HUES64 (cell line): ENCODE data around the gene SCARB2.
"Not testable (repeated sequence)": the region's sequence is repeated elsewhere in the genome, so short reads cannot be mapped to it uniquely, and the experiment has no call there.

Source experiments
- H3K27ac ChIP-seq: 2 replicates; pipeline ENCODE4 v1.7.0; 2013; ENCODE audit warnings: low read depth, low read length, inconsistent platforms
- H3K27me3 ChIP-seq: 2 replicates; pipeline ENCODE4 v1.6.1; 2013; ENCODE audit warnings: mild to moderate bottlenecking, low read length; ENCODE audit not compliant: insufficient read depth
- H3K36me3 ChIP-seq: 2 replicates; pipeline ENCODE4 v1.6.1; 2013; ENCODE audit warnings: mild to moderate bottlenecking, low read length; ENCODE audit not compliant: insufficient read depth
- H3K4me1 ChIP-seq: 2 replicates; pipeline ENCODE4 v1.6.1; 2013; ENCODE audit warnings: mild to moderate bottlenecking, low read length, moderate library complexity; ENCODE audit not compliant: insufficient read depth
- H3K4me3 ChIP-seq: 2 replicates; pipeline ENCODE4 v1.5.1; 2013; ENCODE audit warnings: mild to moderate bottlenecking, low read length, moderate library complexity
- H3K9ac ChIP-seq: 2 replicates; pipeline ENCODE4 v1.6.1; 2013; ENCODE audit warnings: mild to moderate bottlenecking, low read depth, low read length
- H3K9me3 ChIP-seq: 2 replicates; pipeline ENCODE4 v1.6.1; 2013; ENCODE audit warnings: low read depth, low read length; ENCODE audit not compliant: insufficient read depth
- WGBS: fragments of 150-250, 120-280 bp; methylation state at CpG from one replicate; pipeline ENCODE4 v1.1.7; 2013; ENCODE audit warnings: missing lambda C conversion rate; 5-methylcytosine and 5-hydroxymethylcytosine counted together

SCARB2 gene

DNA sequence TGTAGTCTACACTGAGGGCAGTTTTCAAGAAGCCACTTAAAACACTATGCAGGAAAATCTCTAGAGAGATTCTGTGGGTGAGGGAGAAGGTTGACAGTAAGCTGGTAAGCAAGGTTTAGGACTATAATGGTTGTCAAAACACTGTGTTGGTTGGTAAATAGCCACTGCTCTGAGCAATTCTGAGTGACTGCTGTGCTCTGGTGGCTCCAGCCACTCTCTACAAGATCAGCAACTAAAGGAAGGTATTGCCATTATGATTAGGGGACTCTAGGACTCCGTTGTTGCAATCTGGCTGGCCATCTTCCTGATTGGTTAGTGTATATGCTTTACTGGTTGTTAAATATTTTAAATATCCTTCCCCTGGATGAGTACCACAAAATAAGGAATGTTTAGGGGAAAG lies 32.4 kb upstream of the SCARB2 start:
- 83% methylated on average over 1 of the region's 1 CpG for WGBS
- Histone ChIP-seq H3K4me3 (no peak overlapping the region), H3K9me3 (no peaks in the 10 kb centered on the region), H3K27me3 (peaks cover 9% of the 10 kb centered on the region), H3K9ac (no peak overlapping the region), H3K27ac (no peak overlapping the region), H3K4me1 (peaks cover 7% of the 10 kb centered on the region; the same call in 1 of the 2 replicates), H3K36me3 (no peaks in the 10 kb centered on the region)

DNA sequence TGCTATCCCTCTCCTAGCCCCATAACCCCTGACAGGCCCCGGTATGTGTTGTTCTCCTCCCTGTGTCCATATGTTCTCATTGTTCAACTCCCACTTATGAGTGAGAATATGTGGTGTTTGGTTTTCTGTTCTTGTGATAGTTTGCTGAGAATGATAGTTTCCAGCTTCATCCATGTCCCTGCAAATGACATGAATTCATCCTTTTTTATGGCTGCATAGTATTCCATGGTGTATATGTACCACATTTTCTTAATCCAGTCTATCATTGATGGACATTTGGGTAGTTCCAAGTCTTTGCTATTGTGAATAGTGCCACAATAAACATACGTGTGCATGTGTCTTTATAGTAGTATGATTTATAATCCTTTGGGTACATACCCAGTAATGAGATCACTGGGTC lies 30.3 kb upstream of the SCARB2 start:
- H3K36me3 ChIP-seq, H3K4me3 ChIP-seq, H3K9ac ChIP-seq, H3K27ac ChIP-seq, H3K9me3 ChIP-seq, H3K27me3 ChIP-seq, H3K4me1 ChIP-seq: not testable (repeated sequence)
- WGBS, result 89% methylated on average over 2 of the region's 2 CpGs

DNA sequence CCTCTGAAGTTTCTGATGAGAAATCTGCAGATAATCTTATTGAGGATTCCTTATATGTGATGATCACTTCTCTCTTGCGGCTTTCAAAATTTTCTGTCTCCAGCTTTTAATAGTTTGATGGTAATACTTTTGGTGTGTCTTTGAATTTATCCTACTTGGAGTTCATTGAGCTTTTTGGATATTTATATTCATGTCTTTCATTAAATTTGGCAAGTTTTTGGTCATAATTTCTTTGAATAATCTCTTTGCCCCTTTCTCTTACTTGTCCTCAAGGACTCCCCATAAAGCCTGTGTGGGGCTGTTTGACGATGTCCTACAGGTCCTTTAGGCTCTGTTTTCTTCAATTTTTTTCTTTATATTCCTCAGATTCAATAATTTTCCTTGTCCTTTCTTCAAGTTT lies 26.6 kb upstream of the SCARB2 start:
- peaks cover 11% of the 10 kb centered on the region for H3K4me1 ChIP-seq
- no peaks in the 10 kb centered on the region for H3K27me3 ChIP-seq
- H3K27ac ChIP-seq, result no peak overlapping the region
- H3K4me3 ChIP-seq, result no peak overlapping the region
- no peaks in the 10 kb centered on the region for H3K36me3 ChIP-seq
- no peak overlapping the region for H3K9ac ChIP-seq
- WGBS, result 91% methylated on average over 2 of the region's 2 CpGs
- peaks cover 6% of the 10 kb centered on the region; the same call in 1 of the 2 replicates for H3K9me3 ChIP-seq

DNA sequence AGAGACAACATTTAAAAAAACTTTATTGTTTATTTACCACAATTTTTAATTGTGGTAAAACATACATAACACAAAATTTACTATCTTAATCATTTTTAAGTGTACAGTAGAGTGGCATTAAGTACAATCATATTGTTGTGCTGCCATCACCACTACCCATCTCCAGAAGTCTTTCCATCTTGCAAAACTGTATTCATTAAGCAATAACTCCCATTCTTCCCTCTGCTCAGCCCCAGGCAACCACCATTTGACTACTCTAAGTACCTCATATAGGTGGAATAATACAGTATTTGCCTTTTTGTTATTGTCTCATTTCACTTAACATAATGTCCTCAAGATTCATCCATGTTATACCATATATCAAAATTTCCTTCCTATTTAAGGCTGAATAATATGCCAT lies 25.1 kb upstream of the SCARB2 start:
- no peaks in the 10 kb centered on the region for H3K36me3 ChIP-seq
- H3K27me3 ChIP-seq, result no peaks in the 10 kb centered on the region
- peaks cover 12% of the 10 kb centered on the region for H3K4me1 ChIP-seq
- H3K9me3 ChIP-seq, result peaks cover 6% of the 10 kb centered on the region; the same call in 1 of the 2 replicates
- H3K27ac ChIP-seq, result no peak overlapping the region
- H3K9ac ChIP-seq, result no peak overlapping the region
- H3K4me3 ChIP-seq, result no peak overlapping the region

DNA sequence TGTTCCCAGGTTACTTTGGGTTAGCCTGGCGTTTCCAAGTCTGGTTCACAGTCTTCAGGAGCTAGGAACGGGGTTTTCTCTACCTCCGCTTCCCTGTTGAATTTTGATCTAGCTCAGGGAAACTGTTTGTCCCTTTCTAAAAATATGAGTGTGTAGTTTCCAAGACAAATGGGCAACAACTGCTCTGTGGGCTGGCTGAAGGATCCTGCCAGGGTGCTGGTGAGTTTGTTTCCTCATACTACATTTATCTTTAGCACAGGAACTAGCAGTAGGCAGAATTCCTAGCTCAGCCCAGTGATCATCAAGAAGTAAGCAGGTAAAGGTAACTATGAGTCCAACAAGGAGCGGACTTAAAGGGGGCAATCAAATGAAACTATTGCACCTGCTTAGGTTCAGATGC lies 24.6 kb upstream of the SCARB2 start:
- Histone ChIP-seq H3K9ac (no peak overlapping the region), H3K9me3 (peaks cover 6% of the 10 kb centered on the region; the same call in 1 of the 2 replicates), H3K4me1 (peaks cover 15% of the 10 kb centered on the region), H3K4me3 (no peak overlapping the region), H3K27me3 (no peaks in the 10 kb centered on the region), H3K36me3 (no peaks in the 10 kb centered on the region), H3K27ac (no peak overlapping the region)
- WGBS, result 94% methylated on average over 4 of the region's 4 CpGs

DNA sequence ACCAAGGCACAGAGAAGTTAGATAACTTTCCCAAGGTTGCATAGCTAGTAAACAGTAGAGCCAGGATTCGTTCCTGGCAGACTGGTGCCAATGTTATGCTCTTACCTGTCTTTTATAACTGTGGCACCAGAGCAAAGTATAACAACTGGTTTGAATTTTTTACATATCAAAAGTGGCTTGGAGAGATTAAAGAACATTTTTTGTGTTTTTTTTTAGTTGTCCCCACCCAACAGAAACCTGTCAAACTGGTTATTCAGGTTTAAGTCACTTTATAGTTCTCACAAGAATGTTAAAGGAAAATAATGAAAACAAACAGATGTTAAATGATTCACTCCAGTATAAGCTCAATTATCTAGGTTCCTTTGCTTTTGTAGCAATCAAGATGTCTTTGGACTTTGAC lies 22.3 kb upstream of the SCARB2 start:
- H3K27ac ChIP-seq, result no peak overlapping the region
- no peak overlapping the region for H3K9ac ChIP-seq
- WGBS, result 83% methylated on average over 1 of the region's 1 CpG
- peaks cover 6% of the 10 kb centered on the region; the same call in 1 of the 2 replicates for H3K9me3 ChIP-seq
- no peaks in the 10 kb centered on the region; the same call in 1 of the 2 replicates for H3K36me3 ChIP-seq
- H3K4me3 ChIP-seq, result no peak overlapping the region
- H3K4me1 ChIP-seq, result peaks cover 22% of the 10 kb centered on the region
- H3K27me3 ChIP-seq, result no peaks in the 10 kb centered on the region

DNA sequence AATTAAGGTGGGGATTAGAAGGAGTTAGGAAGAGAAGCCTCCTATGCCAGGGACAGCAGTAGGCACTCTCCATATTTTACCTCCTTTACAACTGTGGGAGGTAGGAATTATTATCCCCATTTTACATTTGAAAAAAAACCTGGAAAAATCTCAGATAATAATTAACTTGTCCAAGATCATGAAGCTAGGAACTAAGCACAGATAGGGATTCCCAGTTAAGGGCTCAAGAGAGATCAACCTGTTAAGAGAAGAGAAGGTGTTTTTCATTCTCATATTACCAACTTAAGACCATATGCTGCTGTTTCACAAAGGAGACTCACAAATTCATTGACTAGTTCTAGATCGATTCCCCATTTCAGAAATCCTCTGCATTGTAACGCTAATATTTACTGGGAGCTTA lies 21.8 kb upstream of the SCARB2 start:
- no peaks in the 10 kb centered on the region for H3K27me3 ChIP-seq
- H3K4me3 ChIP-seq, result no peak overlapping the region
- H3K9ac ChIP-seq, result no peak overlapping the region
- H3K36me3 ChIP-seq, result peaks cover under 1% of the 10 kb centered on the region; the same call in 1 of the 2 replicates
- peaks cover 22% of the 10 kb centered on the region for H3K4me1 ChIP-seq
- H3K9me3 ChIP-seq, result peaks cover 6% of the 10 kb centered on the region; the same call in 1 of the 2 replicates
- no peak overlapping the region for H3K27ac ChIP-seq
- 95% methylated on average over 2 of the region's 2 CpGs for WGBS

DNA sequence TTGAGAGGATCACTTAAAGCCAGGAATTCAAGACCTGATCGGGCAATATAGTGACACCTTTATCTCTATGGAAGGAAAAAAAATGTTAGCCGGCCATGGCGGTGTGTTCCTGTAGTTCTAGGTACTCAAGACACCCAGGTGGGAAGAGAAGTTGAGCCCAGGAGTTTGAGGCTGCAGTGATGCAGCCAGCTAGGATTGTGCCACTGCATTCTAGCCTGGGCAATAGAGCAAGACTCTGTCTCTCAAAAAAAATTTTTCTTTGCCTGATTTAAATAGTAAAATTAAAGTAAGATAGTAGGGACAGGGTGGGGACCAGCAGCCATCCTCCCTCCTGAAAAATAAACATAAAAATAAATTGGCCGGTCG lies 21.0 kb upstream of the SCARB2 start:
- Histone ChIP-seq H3K4me1 (peaks cover 22% of the 10 kb centered on the region), H3K9ac (no peak overlapping the region), H3K27ac (peak overlapping the region; percentile 67; the same call in 1 of the 2 replicates), H3K9me3 (peaks cover under 1% of the 10 kb centered on the region; the same call in 1 of the 2 replicates), H3K27me3 (no peaks in the 10 kb centered on the region), H3K4me3 (peak overlapping the region; percentile 47; the same call in 1 of the 2 replicates), H3K36me3 (peaks cover 7% of the 10 kb centered on the region; the same call in 1 of the 2 replicates)
- WGBS, result 94% methylated on average over 5 of the region's 5 CpGs

DNA sequence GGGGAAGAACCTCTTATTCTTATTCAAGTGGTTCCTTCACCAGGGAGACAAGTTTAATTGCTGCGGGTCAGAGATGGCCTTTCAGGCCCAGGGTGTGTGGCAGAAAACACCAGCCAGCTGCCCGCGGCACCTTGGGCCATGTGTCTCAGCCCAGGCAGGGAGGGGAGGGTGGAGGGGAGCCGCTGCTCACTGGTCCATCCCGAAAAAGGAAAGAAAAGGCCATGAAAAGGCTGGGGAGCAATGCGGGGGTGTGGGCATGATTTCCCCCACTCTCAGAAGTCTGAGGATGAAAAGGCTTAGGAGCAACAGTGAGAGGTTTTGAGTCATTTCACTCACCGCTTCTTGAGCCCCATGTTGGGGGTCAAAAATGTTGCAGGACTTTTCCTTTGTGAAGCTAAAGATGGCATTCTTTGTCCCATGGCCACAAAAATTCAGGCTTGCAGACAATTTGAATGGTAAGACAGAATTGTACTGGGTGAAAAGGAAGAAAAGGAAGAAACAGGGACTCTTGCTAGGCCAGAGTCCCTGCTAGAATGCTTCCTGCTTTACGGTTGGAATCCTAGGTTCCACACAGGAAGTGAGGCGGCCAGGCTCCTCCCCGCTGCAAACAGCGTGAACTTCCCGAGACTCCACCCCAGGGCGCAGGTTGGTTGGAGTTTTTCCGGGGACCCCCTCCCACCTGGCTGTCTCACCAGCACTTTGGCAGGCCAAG lies 20.5 kb upstream of the SCARB2 start:
- Histone ChIP-seq H3K4me1 (peaks cover 22% of the 10 kb centered on the region), H3K36me3 (peaks cover 11% of the 10 kb centered on the region), H3K9ac (peak overlapping the region; percentile 34; the same call in 1 of the 2 replicates), H3K27ac (peak overlapping the region; percentile 67; the same call in 1 of the 2 replicates), H3K9me3 (peaks cover 4% of the 10 kb centered on the region; the same call in 1 of the 2 replicates), H3K4me3 (peak overlapping the region; percentile 47), H3K27me3 (no peaks in the 10 kb centered on the region)
- WGBS, result 59% methylated on average over 14 of the region's 14 CpGs

DNA sequence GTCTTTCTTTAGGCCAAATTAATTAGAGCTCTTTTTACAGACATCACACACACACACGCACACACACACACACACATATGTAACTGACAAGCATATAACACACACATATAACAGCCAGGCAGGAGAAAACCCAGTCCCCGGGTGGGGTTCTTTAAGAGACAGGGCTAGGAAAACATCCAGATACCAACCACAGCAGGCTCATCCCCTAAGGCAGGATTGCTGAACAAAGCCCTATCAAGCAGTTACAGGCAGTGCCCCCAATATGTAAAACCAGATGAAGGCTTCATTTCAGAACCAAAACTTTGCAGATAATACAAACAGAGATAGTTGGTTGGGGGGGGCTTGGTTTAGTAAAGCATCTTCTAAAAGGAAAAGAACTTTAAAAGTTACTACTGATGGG lies 19.9 kb upstream of the SCARB2 start:
- Histone ChIP-seq H3K9ac (peak overlapping the region; percentile 34; the same call in 1 of the 2 replicates), H3K36me3 (peaks cover 11% of the 10 kb centered on the region), H3K9me3 (peaks cover 9% of the 10 kb centered on the region), H3K27me3 (no peaks in the 10 kb centered on the region), H3K4me3 (peak overlapping the region; percentile 47), H3K27ac (peak overlapping the region; percentile 67; the same call in 1 of the 2 replicates), H3K4me1 (peaks cover 22% of the 10 kb centered on the region)
- WGBS, result 43% methylated on average over 2 of the region's 2 CpGs

DNA sequence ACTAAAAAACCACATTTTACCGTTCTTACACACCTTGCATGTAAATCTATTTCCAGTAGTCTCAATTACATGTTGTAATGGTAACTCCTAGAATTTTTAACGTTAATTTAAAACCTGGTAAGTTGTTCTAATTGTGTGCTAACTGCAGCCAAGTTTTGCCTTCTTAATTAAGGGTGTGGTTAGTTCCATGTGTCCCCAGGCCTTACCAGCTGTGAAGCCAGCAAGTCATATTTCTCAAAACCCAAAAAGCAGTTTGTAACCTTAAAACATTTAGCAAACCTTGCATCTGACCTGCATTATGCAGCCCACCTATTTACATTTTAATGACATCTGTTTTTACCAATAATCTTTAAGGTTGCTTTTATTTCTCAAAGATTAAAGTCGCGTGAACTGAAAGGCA lies 19.5 kb upstream of the SCARB2 start:
- WGBS, result 79% methylated on average over 4 of the region's 4 CpGs
- Histone ChIP-seq H3K4me1 (peaks cover 22% of the 10 kb centered on the region), H3K27ac (no peak overlapping the region), H3K9me3 (peaks cover 12% of the 10 kb centered on the region), H3K9ac (peak overlapping the region; percentile 34; the same call in 1 of the 2 replicates), H3K4me3 (peak overlapping the region; percentile 47), H3K27me3 (no peaks in the 10 kb centered on the region), H3K36me3 (peaks cover 11% of the 10 kb centered on the region)
